ENCODE results near the gene AMPD3. TPM values are rescaled to one million over a fixed set of nuclear protein-coding genes. Genes with fewer than 3 reads are reported as not detected.

The AMPD3 gene
- total RNA-seq, 1 donor from 2014 or later, result 2.2 TPM

- Mint-ChIP-seq H3K9me3 (ENCODE audit: low read depth) (no peaks in the 10 kb centered on the region), H3K27ac (ENCODE audit: unreplicated experiment) (no peak overlapping the region), H3K4me1 (ENCODE audit: low read depth) (peaks cover 31% of the 10 kb centered on the region), H3K36me3 (ENCODE audit: low read depth) (no peaks in the 10 kb centered on the region), H3K4me3 (ENCODE audit: unreplicated experiment) (no peak overlapping the region), H3K27me3 (ENCODE audit: low read depth) (no peaks in the 10 kb centered on the region)
- no peak for TF ChIP-seq CTCF (IDR thresholded peaks at IDR 0.05)
- no peak for DNase-seq (ENCODE audit: low spot score)
Observed at GRCh38 chr11:10542776-10543175, 87.7 kb downstream of the AMPD3 start.

- H3K27me3 Mint-ChIP-seq (ENCODE audit: low read depth), result no peaks in the 10 kb centered on the region
- H3K9me3 Mint-ChIP-seq (ENCODE audit: low read depth), result no peaks in the 10 kb centered on the region
- no peaks in the 10 kb centered on the region for H3K36me3 Mint-ChIP-seq (ENCODE audit: low read depth)
- DNase-seq (ENCODE audit: low spot score), result peak; percentile 86
- peaks cover 21% of the 10 kb centered on the region for H3K4me1 Mint-ChIP-seq (ENCODE audit: low read depth)
- H3K27ac Mint-ChIP-seq (ENCODE audit: unreplicated experiment), result no peak overlapping the region
- no peak overlapping the region for H3K4me3 Mint-ChIP-seq (ENCODE audit: unreplicated experiment)
- TF ChIP-seq CTCF (IDR thresholded peaks at IDR 0.05), result no peak
Observed at GRCh38 chr11:10543782-10544181, 88.7 kb downstream of the AMPD3 start.

- Mint-ChIP-seq H3K4me3 (ENCODE audit: unreplicated experiment) (no peak overlapping the region), H3K27ac (ENCODE audit: unreplicated experiment) (no peak overlapping the region)
- no peak for TF ChIP-seq CTCF (IDR thresholded peaks at IDR 0.05)
Observed at GRCh38 chr11:10544491-10545465, 89.7 kb downstream of the AMPD3 start.

GRCh38 chr11:10550503-10551289, 95.6 kb downstream of the AMPD3 start:
- no peak overlapping the region for H3K4me3 Mint-ChIP-seq (ENCODE audit: unreplicated experiment)
- TF ChIP-seq CTCF (IDR thresholded peaks at IDR 0.05), result no peak
- no peak for DNase-seq (ENCODE audit: low spot score)
- no peak overlapping the region for H3K27ac Mint-ChIP-seq (ENCODE audit: unreplicated experiment)
- H3K9me3 Mint-ChIP-seq (ENCODE audit: low read depth), result peaks cover 11% of the 10 kb centered on the region
- no peaks in the 10 kb centered on the region for H3K36me3 Mint-ChIP-seq (ENCODE audit: low read depth)
- peaks cover 3% of the 10 kb centered on the region for H3K4me1 Mint-ChIP-seq (ENCODE audit: low read depth)
- H3K27me3 Mint-ChIP-seq (ENCODE audit: low read depth), result no peaks in the 10 kb centered on the region

More at GRCh38 chr11:10544491-10545465, 89.7 kb downstream of the AMPD3 start:
- DNase-seq (ENCODE audit: low spot score), result no peak
- H3K27me3 Mint-ChIP-seq (ENCODE audit: low read depth), result no peaks in the 10 kb centered on the region
- no peaks in the 10 kb centered on the region for H3K9me3 Mint-ChIP-seq (ENCODE audit: low read depth)
- no peaks in the 10 kb centered on the region for H3K36me3 Mint-ChIP-seq (ENCODE audit: low read depth)
- H3K4me1 Mint-ChIP-seq (ENCODE audit: low read depth), result peaks cover 11% of the 10 kb centered on the region

- H3K27me3 Mint-ChIP-seq (ENCODE audit: low read depth), result no peaks in the 10 kb centered on the region
- peaks cover 3% of the 10 kb centered on the region for H3K4me1 Mint-ChIP-seq (ENCODE audit: low read depth)
- H3K4me3 Mint-ChIP-seq (ENCODE audit: unreplicated experiment), result no peak overlapping the region
- TF ChIP-seq CTCF (IDR thresholded peaks at IDR 0.05), result no peak
- peaks cover 11% of the 10 kb centered on the region for H3K9me3 Mint-ChIP-seq (ENCODE audit: low read depth)
- DNase-seq (ENCODE audit: low spot score), result no peak
- no peak overlapping the region for H3K27ac Mint-ChIP-seq (ENCODE audit: unreplicated experiment)
- H3K36me3 Mint-ChIP-seq (ENCODE audit: low read depth), result no peaks in the 10 kb centered on the region
Observed at GRCh38 chr11:10551290-10551592, 96.2 kb downstream of the AMPD3 start.

All from chondrocyte (in vitro differentiated cells).